SK-N-SH (cell line): ENCODE data around the gene OR10G8. TPM values are rescaled to one million over a fixed set of nuclear protein-coding genes. Genes with fewer than 3 reads are reported as not detected.

Experiments
- CTCF ChIA-PET: fragments of 300-600, 350-600 bp; formaldehyde crosslinking; extraction: SDS; loops from one replicate; lab custom pipeline; 2021; lab: Yijun Ruan, JAX
- POLR2A ChIA-PET: fragments of 350-600 bp; sonication (Branson Sonifier 250); formaldehyde crosslinking; extraction: SDS; loops from one replicate; lab custom pipeline; 2020; ENCODE audit warnings: antibody characterized with exemption, inconsistent platforms; lab: Yijun Ruan, JAX
- DNase-seq: peaks from one replicate; pipeline ENCODE4 v3.0.0; 2012
- H2AFZ ChIP-seq: fragments of 200-600 bp; sonication (generic); 2 replicates; pipeline ENCODE4 v1.8.1; 2016; ENCODE audit warnings: antibody characterized with exemption, mild to moderate bottlenecking, low read depth
- H3F3A ChIP-seq: fragments of 200-600 bp; sonication (generic); replicated peaks from 2 replicates; pipeline ENCODE3; 2016; ENCODE audit warnings: antibody characterized with exemption, mild to moderate bottlenecking; ENCODE audit not compliant: insufficient read depth
- H3K27ac ChIP-seq, 2 experiments: fragments of 200-500 bp in 1 of 2; fragments of 200-600 bp in 1 of 2; sonication (Bioruptor generic) in 1 of 2; sonication (generic), shearing (Covaris generic) in 1 of 2; 2 replicates each; pipeline versions ENCODE4 v1.5.1 to v1.6.1; 2014 to 2016; ENCODE audit warnings: low read depth in 2 of 2, inconsistent platforms in 1 of 2, low read length in 1 of 2, mild to moderate bottlenecking in 1 of 2, mixed read lengths in 1 of 2
- H3K27me3 ChIP-seq: fragments of 200-600 bp; sonication (generic), shearing (Covaris generic); 2 replicates; pipeline ENCODE4 v1.6.1; 2016; ENCODE audit warnings: mixed run types; ENCODE audit not compliant: insufficient read depth
- H3K36me3 ChIP-seq, 2 experiments: fragments of 200-500 bp in 1 of 2; fragments of 200-600 bp in 1 of 2; sonication (Bioruptor generic) in 1 of 2; sonication (generic) in 1 of 2; replicated peaks in 1 of 2; 2 replicates each; pipeline versions ENCODE3 to v1.5.1; 2014 to 2016; ENCODE audit warnings: low read length in 1 of 2, mild to moderate bottlenecking in 1 of 2; ENCODE audit not compliant: insufficient read depth in 2 of 2, control insufficient read depth in 1 of 2
- H3K4me1 ChIP-seq, 2 experiments: fragments of 200-500 bp in 1 of 2; fragments of 200-600 bp in 1 of 2; sonication (Bioruptor generic) in 1 of 2; sonication (generic), shearing (Covaris generic) in 1 of 2; 2 replicates each; pipeline versions ENCODE4 v1.5.1 to v1.6.1; 2014 to 2016; ENCODE audit warnings: low read depth in 1 of 2, low read length in 1 of 2, mixed run types in 1 of 2; ENCODE audit not compliant: insufficient read depth in 2 of 2, control insufficient read depth in 1 of 2
- H3K4me2 ChIP-seq: fragments of 200-600 bp; sonication (generic), shearing (Covaris generic); 2 replicates; pipeline ENCODE4 v1.6.1; 2017; ENCODE audit warnings: mixed run types
- H3K4me3 ChIP-seq, 2 experiments: fragments of 200-500 bp in 1 of 2; fragments of 200-600 bp in 1 of 2; sonication (Bioruptor generic) in 1 of 2; sonication (generic), shearing (Covaris generic) in 1 of 2; 2 replicates each; pipeline versions ENCODE4 v1.5.1 to v1.8.1; 2014 to 2016; ENCODE audit warnings: low read depth in 2 of 2, inconsistent platforms in 1 of 2, low read length in 1 of 2, mild to moderate bottlenecking in 1 of 2, mixed read lengths in 1 of 2, moderate library complexity in 1 of 2
- H3K79me2 ChIP-seq: fragments of 200-600 bp; sonication (generic); 2 replicates; pipeline ENCODE4 v1.8.1; 2017; ENCODE audit warnings: mild to moderate bottlenecking; ENCODE audit not compliant: insufficient read depth
- H3K9ac ChIP-seq: fragments of 200-600 bp; sonication (generic); 2 replicates; pipeline ENCODE4 v1.6.1; 2017; ENCODE audit warnings: mixed run types
- H3K9me2 ChIP-seq: fragments of 200-600 bp; sonication (generic); 2 replicates; pipeline ENCODE4 v1.6.1; 2017; ENCODE audit warnings: mixed run types
- H3K9me3 ChIP-seq: fragments of 200-600 bp; sonication (generic); 2 replicates; pipeline ENCODE4 v1.6.1; 2017; ENCODE audit warnings: mixed run types, mild to moderate bottlenecking, moderate library complexity
- H4K20me1 ChIP-seq: fragments of 200-600 bp; sonication (generic); 2 replicates; pipeline ENCODE4 v1.6.1; 2017; ENCODE audit warnings: mild to moderate bottlenecking, mixed run types; ENCODE audit not compliant: insufficient read depth
- CHD2 ChIP-seq: fragments of 150-350 bp; IDR thresholded peaks from 2 replicates; pipeline ENCODE4 v1.6.1; 2018; ENCODE audit warnings: low read length; ENCODE audit not compliant: partially characterized antibody
- CTCF ChIP-seq: fragments of 200-600 bp; sonication (generic); IDR thresholded peaks from 2 replicates; pipeline ENCODE4 v1.6.1; 2017; ENCODE audit warnings: antibody characterized with exemption, mild to moderate bottlenecking, moderate library complexity
- ELF1 ChIP-seq: IDR thresholded peaks from 2 replicates; pipeline ENCODE4 v1.4.0; 2012
- EP300 ChIP-seq, 2 experiments: IDR thresholded peaks; 2 replicates each; pipeline versions ENCODE4 v1.4.0 to v1.6.1; 2012; ENCODE audit warnings: borderline replicate concordance in 1 of 2, low read depth in 1 of 2, low read length in 1 of 2
- EZH2phosphoT487 ChIP-seq: fragments of 200-600 bp; sonication (generic); IDR thresholded peaks from 2 replicates; pipeline ENCODE4 v1.6.1; 2017; ENCODE audit warnings: low read depth, mixed run types, mild to moderate bottlenecking, antibody characterized with exemption, moderate library complexity, borderline replicate concordance
- FOXM1 ChIP-seq: IDR thresholded peaks from 2 replicates; pipeline ENCODE4 v1.4.0; 2012; ENCODE audit warnings: low read depth, mild to moderate bottlenecking
- JUND ChIP-seq: IDR thresholded peaks from 2 replicates; pipeline ENCODE4 v1.4.0; 2012
- MAX ChIP-seq: IDR thresholded peaks from 2 replicates; pipeline ENCODE4 v1.4.0; 2012; ENCODE audit warnings: low read depth
- NFIC ChIP-seq: IDR thresholded peaks from 2 replicates; pipeline ENCODE4 v1.4.0; 2012; ENCODE audit warnings: borderline replicate concordance
- RAD21 ChIP-seq: IDR thresholded peaks from 2 replicates; pipeline ENCODE4 v1.6.1; 2012; ENCODE audit warnings: mild to moderate bottlenecking, low read length
- RCOR1 ChIP-seq: fragments of 150-350 bp; IDR thresholded peaks from 2 replicates; pipeline ENCODE4 v1.6.1; 2017; ENCODE audit warnings: antibody characterized with exemption, low read length
- REST ChIP-seq: IDR thresholded peaks from 2 replicates; pipeline ENCODE4 v1.6.1; 2012; ENCODE audit warnings: mild to moderate bottlenecking, low read depth, low read length, moderate library complexity
- RFX5 ChIP-seq: IDR thresholded peaks from 2 replicates; pipeline ENCODE4 v1.6.1; 2012; ENCODE audit warnings: mild to moderate bottlenecking, improper control_type of control experiment, low read length
- RXRA ChIP-seq: IDR thresholded peaks from 2 replicates; pipeline ENCODE4 v1.4.0; 2012; ENCODE audit warnings: low read depth, mild to moderate bottlenecking, borderline replicate concordance
- SIN3A ChIP-seq: IDR thresholded peaks from 2 replicates; pipeline ENCODE4 v1.6.1; 2012; ENCODE audit warnings: low read depth, mild to moderate bottlenecking, low read length, moderate library complexity, borderline replicate concordance
- TCF12 ChIP-seq: IDR thresholded peaks from 2 replicates; pipeline ENCODE4 v1.4.0; 2012
- USF2 ChIP-seq: fragments of 150-350 bp; IDR thresholded peaks from 2 replicates; pipeline ENCODE4 v1.6.1; 2017; ENCODE audit warnings: antibody characterized with exemption, low read length, low read depth, borderline replicate concordance
- YY1 ChIP-seq: IDR thresholded peaks from 2 replicates; pipeline ENCODE4 v1.4.0; 2012; ENCODE audit warnings: low read depth, mild to moderate bottlenecking
- ZBTB33 ChIP-seq: IDR thresholded peaks from 2 replicates; pipeline ENCODE4 v1.4.0; 2012; ENCODE audit warnings: low read depth, borderline replicate concordance
- WGBS: methylation state at CpG from one replicate; pipeline ENCODE4 v1.1.6; 2017; ENCODE audit warnings: low lambda C conversion rate; 5-methylcytosine and 5-hydroxymethylcytosine counted together
- polyA plus RNA-seq, 3 experiments: library from polyadenylated mRNA; depleted of rRNA; stranded (reverse); fragments of >200 nt; gene quantifications; 2 replicates each; pipeline ENCODE4 v1.2.3, GENCODE V29; 2012

The OR10G8 gene
- polyA plus RNA-seq, 1 of the 3 experiments (the other 2 are of a cell fraction) = not detected

GRCh38 chr11:124070915-124071622 is 44.5 kb downstream of the OR10G8 start (continued):
- TF ChIP-seq NFIC (no peak), TCF12 (no peak)

GRCh38 chr11:124071623-124071948 is 45.0 kb downstream of the OR10G8 start:
- TF ChIP-seq SIN3A (no peak), ZBTB33 (no peak), ELF1 (no peak), RCOR1 (no peak), YY1 (no peak), CTCF (no peak), FOXM1 (no peak), RFX5 (no peak), EZH2phosphoT487 (no peak), CHD2 (no peak), JUND (no peak), REST (no peak), EP300 (IDR thresholded peaks at IDR 0.05; ENCODE audit: borderline replicate concordance in 1 of 2, low read depth in 1 of 2, low read length in 1 of 2) (no peak), TCF12 (no peak), RAD21 (no peak), RXRA (no peak), USF2 (no peak), MAX (no peak)
- no peak overlapping the region for H3K4me2 ChIP-seq
- no peaks in the 10 kb centered on the region for H3K79me2 ChIP-seq
- H3K27me3 ChIP-seq = peaks cover 13% of the 10 kb centered on the region; the same call in 1 of the 2 replicates
- H3K9me3 ChIP-seq = no peaks in the 10 kb centered on the region
- H3K4me1 ChIP-seq = peaks cover 0 to 5% of the 10 kb centered on the region in 2 experiments; a peak in 2 of 4 replicates
- no peak overlapping the region; a peak in 1 of 4 replicates for H3K4me3 ChIP-seq
- POLR2A ChIA-PET = no interaction called here
- no peak overlapping the region for H3K9ac ChIP-seq
- H4K20me1 ChIP-seq = no peaks in the 10 kb centered on the region
- DNase-seq = no peak
- no peak overlapping the region for H3K27ac ChIP-seq
- no peaks in the 10 kb centered on the region for H3K9me2 ChIP-seq
- WGBS = 57% methylated on average over 4 of the region's 4 CpGs
- CTCF ChIA-PET = interaction anchor here (0.6 to 9.5 kb wide), 51 partner anchors 8 to 800 kb away, joined by 3 to 247 read pairs (median 3); partner anchors contain the start of genes OR8G1 and VWA5A
- H3K36me3 ChIP-seq = no peaks in the 10 kb centered on the region
- no peak overlapping the region for H2AFZ ChIP-seq
- no peaks in the 10 kb centered on the region for H3F3A ChIP-seq
